ENCODE data around the gene ANXA9. TPM values are rescaled to one million over a fixed set of nuclear protein-coding genes. Genes with fewer than 3 reads are reported as not detected.

ANXA9 gene
- polyA plus RNA-seq, 6 donors from 2014 or later = 0.13 to 0.42 TPM; not detected in 4

- peak overlapping the region in 1 of 8 donors; percentile 26 for H3K4me3 Mint-ChIP-seq
- H3K4me1 Mint-ChIP-seq = peaks cover 19 to 41% (median 29%) of the 10 kb centered on the region in 3 donors
- no peaks in the 10 kb centered on the region for H3K27me3 Mint-ChIP-seq
- no peaks in the 10 kb centered on the region for H3K36me3 Mint-ChIP-seq
- no peak for ATAC-seq (ENCODE audit: low read depth in 2 of 2)
- no peak overlapping the region for H3K27ac Mint-ChIP-seq
- no peak for DNase-seq
- H3K9me3 Mint-ChIP-seq = no peaks in the 10 kb centered on the region
Measured at GRCh38 chr1:151012684-151013471, 30.8 kb downstream of the ANXA9 start.

GRCh38 chr1:151013518-151013917 lies 31.4 kb downstream of the ANXA9 start:
- H3K9me3 Mint-ChIP-seq = no peaks in the 10 kb centered on the region
- H3K4me1 Mint-ChIP-seq = peaks cover 15 to 34% (median 23%) of the 10 kb centered on the region in 3 donors
- no peaks in the 10 kb centered on the region for H3K36me3 Mint-ChIP-seq
- H3K4me3 Mint-ChIP-seq = peak overlapping the region in 1 of 8 donors; percentile 26
- DNase-seq (no peak), ATAC-seq (ENCODE audit: low read depth in 2 of 2) (no peak)
- peak overlapping the region in 1 of 6 donors; percentile 64 for H3K27ac Mint-ChIP-seq
- H3K27me3 Mint-ChIP-seq = no peaks in the 10 kb centered on the region

- Mint-ChIP-seq H3K4me1 (peaks cover 6 to 7% (median 7%) of the 10 kb centered on the region in 3 donors), H3K27me3 (no peaks in the 10 kb centered on the region), H3K9me3 (no peaks in the 10 kb centered on the region), H3K36me3 (peaks cover 8 to 15% of the 10 kb centered on the region in 2 donors), H3K27ac (peak overlapping the region in 5 of 6 donors; percentile 46 to 76 (median 62)), H3K4me3 (peak overlapping the region in 1 of 8 donors; percentile 32)
- ATAC-seq (ENCODE audit: low read depth in 2 of 2) (peak; percentile 98 to 99), DNase-seq (peak; percentile 81)
Measured at GRCh38 chr1:151024540-151025146, 42.6 kb downstream of the ANXA9 start.

DNA sequence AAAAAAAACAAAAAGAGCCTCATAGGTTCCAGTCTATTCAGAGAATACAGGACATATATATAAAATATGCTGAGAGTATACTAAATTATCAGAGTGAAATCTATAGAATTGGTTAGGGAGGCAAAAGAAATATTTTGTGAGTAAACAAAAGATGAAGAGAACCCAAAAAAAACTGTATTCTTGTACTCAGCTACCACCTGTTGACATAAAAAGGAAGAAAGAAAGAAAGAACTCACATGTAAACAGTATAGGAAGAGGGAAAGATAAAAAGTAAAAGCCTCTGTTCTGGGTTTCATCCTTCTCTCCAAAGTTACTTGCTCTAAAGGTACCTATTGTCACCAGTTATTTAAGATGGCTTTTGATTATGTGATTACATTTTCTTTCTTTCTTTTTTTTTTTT lies 44.4 kb downstream of the ANXA9 start:
- Mint-ChIP-seq H3K4me1 (peaks cover 6 to 7% (median 7%) of the 10 kb centered on the region in 3 donors), H3K27ac (no peak overlapping the region), H3K9me3 (no peaks in the 10 kb centered on the region), H3K27me3 (no peaks in the 10 kb centered on the region), H3K4me3 (no peak overlapping the region), H3K36me3 (peaks cover 15 to 17% of the 10 kb centered on the region in 2 donors)
- DNase-seq = no peak
- ATAC-seq (ENCODE audit: low read depth in 2 of 2) = no peak

GRCh38 chr1:151032164-151032563 lies 50.1 kb downstream of the ANXA9 start:
- Mint-ChIP-seq H3K9me3 (no peaks in the 10 kb centered on the region), H3K4me1 (peaks cover 0 to 5% (median 2%) of the 10 kb centered on the region in 3 donors), H3K27me3 (no peaks in the 10 kb centered on the region), H3K36me3 (peaks cover 21 to 33% of the 10 kb centered on the region in 2 donors), H3K27ac (no peak overlapping the region), H3K4me3 (no peak overlapping the region)
- ATAC-seq (ENCODE audit: low read depth in 2 of 2) (no peak), DNase-seq (no peak)

DNA sequence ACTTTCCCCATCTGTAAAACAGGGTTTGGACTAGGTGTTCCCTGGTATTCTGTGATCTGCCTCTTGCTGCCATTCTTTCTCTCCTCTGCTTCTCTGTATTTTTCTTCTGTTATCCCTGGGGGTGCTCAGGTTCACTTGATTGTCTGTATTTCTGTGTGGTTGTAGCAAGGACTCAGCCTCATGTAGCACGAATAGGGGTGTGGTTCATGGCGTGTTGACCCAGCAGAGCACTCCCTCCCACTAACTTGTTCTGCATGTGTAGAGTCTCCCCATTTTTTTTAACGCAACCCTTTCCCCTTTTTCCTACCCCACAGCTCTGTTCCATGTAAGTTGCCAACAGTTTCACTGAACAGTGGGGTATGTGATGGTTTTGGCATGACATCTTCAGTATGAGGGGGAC lies 53.1 kb downstream of the ANXA9 start:
- Mint-ChIP-seq H3K4me3 (no peak overlapping the region), H3K36me3 (peaks cover 10 to 31% of the 10 kb centered on the region in 2 donors), H3K9me3 (no peaks in the 10 kb centered on the region), H3K27me3 (no peaks in the 10 kb centered on the region), H3K4me1 (peaks cover 0 to 9% (median 2%) of the 10 kb centered on the region in 3 donors), H3K27ac (peak overlapping the region in 4 of 6 donors; percentile 38 to 84 (median 67))
- ATAC-seq (ENCODE audit: low read depth in 2 of 2) (no peak), DNase-seq (no peak)

DNA sequence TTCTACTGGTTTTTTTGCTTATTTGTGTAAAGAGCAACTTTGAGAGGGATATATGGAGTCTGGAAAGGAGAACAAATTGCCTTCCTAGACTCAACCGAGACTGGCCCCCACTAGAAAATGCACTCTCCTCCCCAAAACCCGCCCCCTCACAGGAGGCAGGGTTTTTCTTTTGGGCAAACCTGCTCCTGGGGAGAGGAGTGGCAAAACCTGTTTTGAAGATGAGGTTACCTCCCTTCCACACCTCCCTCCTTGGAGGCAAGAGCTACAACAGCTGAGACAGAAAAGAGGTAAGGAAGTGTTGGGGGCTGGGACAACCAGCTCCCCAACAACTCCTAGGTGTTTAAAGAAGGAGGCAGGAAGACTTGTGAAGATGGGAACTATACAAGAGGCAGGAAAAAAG lies 54.3 kb downstream of the ANXA9 start, which contains the start of gene BNIPL:
Gene BNIPL, plus strand, starts transcription at position 231 of the 400 bp plus-strand sequence. Its CDS starts 140 bp downstream, at position 371.
- Mint-ChIP-seq H3K27ac (peak within 1 kb of the TSS in 4 of 6 donors; percentile 79 to 96 (median 88)), H3K4me1 (peaks cover 0 to 9% (median 2%) of the 10 kb centered on the region in 3 donors)
- DNase-seq = no peak

DNA sequence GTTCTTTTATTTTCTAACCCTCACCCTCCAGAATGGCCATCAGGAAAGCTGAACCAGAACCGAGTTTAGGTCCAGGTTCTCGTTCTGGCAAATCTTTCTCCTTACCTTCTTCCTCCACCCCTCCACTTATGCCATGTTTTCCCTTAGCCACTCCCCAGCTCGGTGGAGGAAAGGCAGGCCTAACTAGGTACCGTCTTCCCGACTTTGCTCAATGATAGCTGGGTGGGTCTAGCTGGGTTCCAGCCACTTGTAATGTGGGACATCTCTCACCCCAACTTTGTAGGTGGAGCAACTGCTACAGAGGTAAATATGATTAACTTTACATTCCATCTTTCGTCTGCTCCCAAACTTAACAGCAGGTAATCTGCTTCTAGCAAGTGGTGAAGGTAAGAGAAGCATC lies 54.9 kb downstream of the ANXA9 start:
- Mint-ChIP-seq H3K9me3 (no peaks in the 10 kb centered on the region), H3K4me3 (no peak overlapping the region), H3K27ac (peak overlapping the region in 3 of 6 donors; percentile 22 to 63 (median 27)), H3K36me3 (peaks cover 10 to 19% of the 10 kb centered on the region in 2 donors), H3K27me3 (no peaks in the 10 kb centered on the region), H3K4me1 (peaks cover 0 to 9% (median 2%) of the 10 kb centered on the region in 3 donors)
- DNase-seq = no peak
- no peak for ATAC-seq (ENCODE audit: low read depth in 2 of 2)

More for the DNA sequence above, 54.3 kb downstream of the ANXA9 start, which contains the start of gene BNIPL:
- no peak for ATAC-seq (ENCODE audit: low read depth in 2 of 2)
- H3K36me3 Mint-ChIP-seq = peaks cover 10 to 23% of the 10 kb centered on the region in 2 donors
- H3K27me3 Mint-ChIP-seq = no peaks in the 10 kb centered on the region
- no peaks in the 10 kb centered on the region for H3K9me3 Mint-ChIP-seq
- H3K4me3 Mint-ChIP-seq = peak within 1 kb of the TSS in 1 of 8 donors; percentile 37

GRCh38 chr1:151039521-151039920 lies 57.4 kb downstream of the ANXA9 start:
- no peak overlapping the region for H3K4me3 Mint-ChIP-seq
- H3K9me3 Mint-ChIP-seq = no peaks in the 10 kb centered on the region
- H3K36me3 Mint-ChIP-seq = peaks cover 0 to 10% of the 10 kb centered on the region in 2 donors
- no peak for ATAC-seq (ENCODE audit: low read depth in 2 of 2)
- H3K4me1 Mint-ChIP-seq = peaks cover 0 to 10% (median 0%) of the 10 kb centered on the region in 3 donors
- no peaks in the 10 kb centered on the region for H3K27me3 Mint-ChIP-seq
- no peak for DNase-seq
- H3K27ac Mint-ChIP-seq = no peak overlapping the region

GRCh38 chr1:151043163-151043562 lies 61.1 kb downstream of the ANXA9 start:
- Mint-ChIP-seq H3K27me3 (no peaks in the 10 kb centered on the region), H3K27ac (peak overlapping the region in 1 of 6 donors; percentile 9), H3K4me3 (no peak overlapping the region), H3K36me3 (no peaks in the 10 kb centered on the region), H3K4me1 (peaks cover 13 to 23% (median 18%) of the 10 kb centered on the region in 3 donors), H3K9me3 (no peaks in the 10 kb centered on the region)
- no peak for ATAC-seq (ENCODE audit: low read depth in 2 of 2)
- DNase-seq = no peak

Other genes starting within 250 kb of the ANXA9 start
- gene CTSS, start 216.5 kb upstream of the ANXA9 start, polyA plus RNA-seq (ENCODE audit: low read depth in 6 of 6) = 100 to 1,000 TPM; 483 to 722 (median 616) TPM
- gene CTSK, start 174.0 kb upstream of the ANXA9 start, polyA plus RNA-seq (ENCODE audit: low read depth in 6 of 6) = 1 to 10 TPM in 1 of 6 donors, under 1 TPM in 3, not detected in 2; 0.18 to 1.2 (median 0.51) TPM
- 10 to 100 TPM; 15.0 to 33.4 (median 26.0) TPM for gene ARNT, start 105.7 kb upstream of the ANXA9 start, polyA plus RNA-seq (ENCODE audit: low read depth in 6 of 6)
- not detected for gene CTXND2, start 95.2 kb upstream of the ANXA9 start, polyA plus RNA-seq (ENCODE audit: low read depth in 6 of 6)
- gene SETDB1, start 55.9 kb upstream of the ANXA9 start, polyA plus RNA-seq (ENCODE audit: low read depth in 6 of 6) = 10 to 100 TPM; 16.5 to 30.5 (median 22.6) TPM
- 100 to 1,000 TPM in 4 of 6 donors, 10 to 100 TPM in 2; 95.5 to 127 (median 115) TPM for gene CERS2, start 7.5 kb upstream of the ANXA9 start, polyA plus RNA-seq (ENCODE audit: low read depth in 6 of 6)
- 1 to 10 TPM; 2.4 to 8.8 (median 3.5) TPM for gene MINDY1, start 24.6 kb downstream of the ANXA9 start, polyA plus RNA-seq (ENCODE audit: low read depth in 6 of 6)
- gene PRUNE1, start 26.2 kb downstream of the ANXA9 start, polyA plus RNA-seq (ENCODE audit: low read depth in 6 of 6) = 10 to 100 TPM; 40.2 to 89.9 (median 48.7) TPM
- gene BNIPL, start 54.3 kb downstream of the ANXA9 start, polyA plus RNA-seq (ENCODE audit: low read depth in 6 of 6) = under 1 TPM in 1 of 6 donors, not detected in 5; 0.19 TPM
- gene C1orf56, start 65.5 kb downstream of the ANXA9 start, polyA plus RNA-seq (ENCODE audit: low read depth in 6 of 6) = 10 to 100 TPM in 1 of 6 donors, 1 to 10 TPM in 5; 1.3 to 10.7 (median 8.2) TPM
- 100 to 1,000 TPM in 5 of 6 donors, 10 to 100 TPM in 1; 98.9 to 152 (median 119) TPM for gene CDC42SE1, start 77.3 kb downstream of the ANXA9 start, polyA plus RNA-seq (ENCODE audit: low read depth in 6 of 6)
- 1 to 10 TPM in 5 of 6 donors, under 1 TPM in 1; 0.82 to 3.1 (median 2.5) TPM for gene MLLT11, start 78.1 kb downstream of the ANXA9 start, polyA plus RNA-seq (ENCODE audit: low read depth in 6 of 6)
- gene GABPB2, start 88.5 kb downstream of the ANXA9 start, polyA plus RNA-seq (ENCODE audit: low read depth in 6 of 6) = 1 to 10 TPM; 2.4 to 9.2 (median 4.8) TPM
- gene SEMA6C, start 164.3 kb downstream of the ANXA9 start, polyA plus RNA-seq (ENCODE audit: low read depth in 6 of 6) = not detected
- gene TNFAIP8L2, start 174.4 kb downstream of the ANXA9 start, polyA plus RNA-seq (ENCODE audit: low read depth in 6 of 6) = 10 to 100 TPM in 2 of 6 donors, 1 to 10 TPM in 3, not detected in 1; 5.0 to 15.6 (median 8.3) TPM
- gene LYSMD1, start 183.6 kb downstream of the ANXA9 start, polyA plus RNA-seq (ENCODE audit: low read depth in 6 of 6) = 1 to 10 TPM in 1 of 6 donors, under 1 TPM in 4, not detected in 1; 0.25 to 1.1 (median 0.60) TPM
- 10 to 100 TPM; 62.2 to 96.1 (median 71.2) TPM for gene SCNM1, start 183.9 kb downstream of the ANXA9 start, polyA plus RNA-seq (ENCODE audit: low read depth in 6 of 6)
- gene TMOD4, start 193.7 kb downstream of the ANXA9 start, polyA plus RNA-seq (ENCODE audit: low read depth in 6 of 6) = 1 to 10 TPM in 1 of 6 donors, under 1 TPM in 2, not detected in 3; 0.32 to 1.2 (median 0.53) TPM
- gene VPS72, start 207.9 kb downstream of the ANXA9 start, polyA plus RNA-seq (ENCODE audit: low read depth in 6 of 6) = 10 to 100 TPM; 58.1 to 81.1 (median 72.1) TPM
- 10 to 100 TPM; 17.0 to 22.9 (median 19.7) TPM for gene PIP5K1A, start 216.3 kb downstream of the ANXA9 start, polyA plus RNA-seq (ENCODE audit: low read depth in 6 of 6)